HG03097 (cell line): Measurements from ENCODE around the gene BCDIN3D.

Experiments used
- ATAC-seq: cut with Tn5 transposase; IDR thresholded peaks from one replicate; pipeline ENCODE4 v1.9.1; 2021; ENCODE audit not compliant: unreplicated experiment, low FRiP score

BCDIN3D gene

GRCh38 chr12:49800421-49801140, 42.3 kb downstream of the BCDIN3D start:
- no peak for ATAC-seq

- ATAC-seq = no peak
Observed at GRCh38 chr12:49798934-49799333, 44.0 kb downstream of the BCDIN3D start.

GRCh38 chr12:49798248-49798647, 44.7 kb downstream of the BCDIN3D start:
- ATAC-seq = no peak

- no peak for ATAC-seq
Observed at GRCh38 chr12:49797449-49797776, 45.5 kb downstream of the BCDIN3D start.

DNA sequence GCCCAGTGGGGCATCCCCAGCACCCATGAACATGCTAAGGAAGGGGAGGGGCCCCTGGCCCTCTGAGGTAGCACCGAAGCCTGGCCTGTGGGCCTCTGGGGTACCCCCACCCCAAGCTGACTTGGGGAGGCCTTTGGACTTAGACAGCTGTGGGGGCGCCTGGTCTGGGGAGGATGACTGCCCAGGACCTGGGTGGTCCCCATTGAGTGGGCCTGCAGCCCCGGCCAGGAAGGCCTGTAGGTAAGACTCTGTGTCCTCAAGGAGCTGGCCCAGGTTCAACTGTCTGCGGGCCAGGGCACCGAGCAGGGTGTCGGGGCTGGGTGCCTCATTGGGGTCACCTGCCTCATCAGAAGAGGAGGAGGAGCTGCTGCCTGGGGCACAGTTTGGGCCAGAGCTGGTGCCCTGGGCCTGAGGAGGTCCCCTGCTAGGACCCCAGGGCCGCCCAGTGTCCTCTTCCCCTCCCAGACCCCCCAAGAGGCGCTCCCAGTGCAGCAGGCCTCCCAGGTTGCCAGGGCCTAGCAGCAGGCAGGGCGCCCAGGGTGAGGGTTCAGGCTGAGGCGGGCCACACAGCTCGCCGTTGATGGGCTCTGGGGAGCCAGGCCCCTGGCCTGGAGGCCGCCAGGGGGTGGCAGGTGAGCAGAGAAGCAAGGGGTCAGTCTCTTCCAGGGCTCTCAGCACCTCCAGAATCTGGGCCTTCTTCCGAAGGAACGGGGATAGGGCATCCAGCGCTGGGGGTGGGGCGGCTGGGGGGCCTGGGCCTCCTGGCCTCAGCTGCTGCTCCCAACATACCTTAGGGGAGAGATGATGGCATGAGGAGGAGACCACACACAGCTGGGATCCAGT, 46.1 kb downstream of the BCDIN3D start:
- ATAC-seq = no peak

- ATAC-seq = no peak
Observed at GRCh38 chr12:49796155-49796554, 46.8 kb downstream of the BCDIN3D start.

DNA sequence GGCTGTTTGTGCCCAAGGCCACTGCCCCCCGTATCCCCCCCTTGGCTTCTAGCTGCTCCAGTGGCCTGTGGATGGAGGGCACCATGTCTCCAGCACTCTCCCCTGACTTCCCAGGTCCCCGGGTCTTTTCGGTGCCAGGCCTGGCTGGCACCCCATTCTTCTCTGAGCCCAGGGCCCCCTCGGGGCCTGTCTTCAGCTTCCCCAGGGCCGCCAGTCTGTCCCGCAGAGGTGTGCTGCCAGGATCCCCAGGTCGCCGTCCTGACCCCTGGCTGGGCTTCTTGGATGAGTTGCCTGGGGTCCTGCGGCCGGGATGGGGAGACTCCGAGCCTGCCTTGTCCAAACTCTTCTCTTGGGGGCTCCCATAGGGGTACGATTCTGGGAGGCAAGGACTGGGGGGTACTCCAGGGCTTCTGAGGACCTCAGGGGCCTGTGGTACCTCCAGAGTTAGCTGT, 47.2 kb downstream of the BCDIN3D start:
- ATAC-seq = no peak

- no peak for ATAC-seq
Observed at GRCh38 chr12:49794811-49795653, 47.9 kb downstream of the BCDIN3D start.

DNA sequence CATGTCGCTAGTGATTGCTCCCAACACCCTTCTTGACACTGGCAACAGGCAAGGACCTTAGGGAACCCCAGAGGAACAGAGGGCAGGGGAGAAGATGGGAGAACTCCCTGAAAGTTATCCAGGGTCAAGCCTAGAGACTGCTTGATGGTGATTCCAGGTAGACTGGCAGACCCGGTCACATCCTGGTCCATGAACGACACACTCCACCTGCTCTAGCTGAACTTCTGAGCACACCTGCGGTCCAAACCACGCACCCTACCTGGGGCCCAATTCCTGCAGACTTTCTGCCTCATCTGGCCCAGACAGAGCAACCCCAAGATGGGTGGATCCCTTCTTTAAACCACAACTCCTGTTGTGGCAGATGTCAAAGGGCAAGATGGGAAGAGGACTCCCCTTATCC, 48.9 kb downstream of the BCDIN3D start:
- no peak for ATAC-seq

GRCh38 chr12:49793620-49794019, 49.3 kb downstream of the BCDIN3D start:
- no peak for ATAC-seq

- ATAC-seq = no peak
Observed at GRCh38 chr12:49792976-49793580, 49.8 kb downstream of the BCDIN3D start.

GRCh38 chr12:49792181-49792970, 50.5 kb downstream of the BCDIN3D start:
- ATAC-seq = no peak

DNA sequence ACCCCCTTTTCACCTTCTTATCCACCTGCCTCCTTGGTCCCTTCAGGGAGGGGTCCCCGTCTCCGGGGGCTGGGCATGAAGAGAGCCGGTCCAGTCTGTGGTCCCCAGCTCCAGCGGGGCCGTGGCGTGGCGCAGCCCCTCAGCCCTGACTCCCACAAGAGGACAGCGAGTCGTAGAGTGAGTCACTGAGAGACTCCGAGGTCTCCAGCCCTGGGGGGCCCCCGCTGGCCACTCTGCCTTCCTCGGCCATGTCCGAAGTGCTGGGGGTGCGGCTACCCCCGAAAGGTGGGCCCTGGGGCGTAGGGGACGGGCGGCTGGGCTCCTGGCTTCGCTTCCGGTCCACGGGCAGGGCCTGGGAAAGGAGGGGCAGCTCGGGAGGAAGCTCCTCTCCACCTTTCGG, 51.2 kb downstream of the BCDIN3D start:
- no peak for ATAC-seq

GRCh38 chr12:49790741-49791555, 52.0 kb downstream of the BCDIN3D start:
- no peak for ATAC-seq

GRCh38 chr12:49789992-49790391, 52.9 kb downstream of the BCDIN3D start:
- no peak for ATAC-seq

DNA sequence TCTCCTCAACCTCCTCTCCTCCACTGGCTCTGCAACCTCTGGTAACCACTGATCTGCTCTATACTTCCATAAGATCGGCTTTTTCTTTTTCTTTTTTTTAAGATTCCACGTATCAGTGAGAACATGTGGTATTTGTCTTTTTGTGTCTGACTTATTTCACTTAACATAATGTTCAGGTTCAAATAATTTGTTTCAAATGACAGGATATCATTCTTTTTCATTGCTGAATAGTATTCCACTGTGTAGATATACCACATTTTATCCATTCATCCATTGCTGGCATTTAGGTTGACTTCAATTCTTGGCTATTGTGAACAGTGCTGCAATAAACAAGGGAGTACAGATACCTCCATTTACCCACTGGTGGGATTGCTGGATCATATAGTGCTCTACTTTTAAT, 55.2 kb downstream of the BCDIN3D start:
- ATAC-seq = no peak
